ENCODE results near the gene EPB41L1. TPM values are rescaled to one million over a fixed set of nuclear protein-coding genes. Genes with fewer than 3 reads are reported as not detected.

EPB41L1 gene
- total RNA-seq, 1 experiment from 2014 or later = 38.7 TPM

- Mint-ChIP-seq H3K27ac (no peak overlapping the region), H3K4me3 (no peak overlapping the region), H3K9me3 (no peaks in the 10 kb centered on the region), H3K27me3 (ENCODE audit: low read depth) (peaks cover 13% of the 10 kb centered on the region), H3K36me3 (no peaks in the 10 kb centered on the region), H3K4me1 (peaks cover 38% of the 10 kb centered on the region)
- no peak for TF ChIP-seq ZNF317 (CRISPR knock-in tag; IDR thresholded peaks at IDR 0.05; ENCODE audit: borderline replicate concordance, low read depth)
- TF ChIP-seq ZNF671 (CRISPR knock-in tag; IDR thresholded peaks at IDR 0.05) = no peak
- TF ChIP-seq HMGA2 (CRISPR knock-in tag; IDR thresholded peaks at IDR 0.05) = no peak
- no peak for TF ChIP-seq JUN (CRISPR knock-in tag; IDR thresholded peaks at IDR 0.05)
- TF ChIP-seq ZNF121 (CRISPR knock-in tag; IDR thresholded peaks at IDR 0.05) = no peak
- no peak for TF ChIP-seq ZNF232 (CRISPR knock-in tag; IDR thresholded peaks at IDR 0.05)
- TF ChIP-seq IRF1 (CRISPR knock-in tag; IDR thresholded peaks at IDR 0.05) = no peak
- TF ChIP-seq NFATC4 (CRISPR knock-in tag; IDR thresholded peaks at IDR 0.05) = no peak
- no peak for TF ChIP-seq CDX4 (CRISPR knock-in tag; IDR thresholded peaks at IDR 0.05; ENCODE audit: borderline replicate concordance)
- no peak for TF ChIP-seq FOXP4 (CRISPR knock-in tag; IDR thresholded peaks at IDR 0.05)
- no peak for TF ChIP-seq USF2 (CRISPR knock-in tag; IDR thresholded peaks at IDR 0.05)
- TF ChIP-seq ZNF263 (CRISPR knock-in tag; IDR thresholded peaks at IDR 0.05; ENCODE audit: low read depth) = no peak
- no peak for TF ChIP-seq CREM (CRISPR knock-in tag; IDR thresholded peaks at IDR 0.05)
- POLR2A ChIA-PET = no interaction called here
- no peak for DNase-seq (ENCODE audit: low spot score)
- no peak for ATAC-seq
- CTCF ChIA-PET = interaction anchor here (1.0 to 1.8 kb wide), 3 partner anchors 23 to 43 kb away, joined by 3 to 4 read pairs (median 4); no protein-coding TSS in a partner anchor
Observed at GRCh38 chr20:36115925-36116324, 38.6 kb upstream of the EPB41L1 start.

- CTCF ChIA-PET = interaction anchor here (1.8 kb wide), 1 partner anchor 22 kb away, joined by 4 read pairs; no protein-coding TSS in a partner anchor
- DNase-seq (ENCODE audit: low spot score) (no peak), ATAC-seq (no peak)
- Mint-ChIP-seq H3K4me3 (no peak overlapping the region), H3K9me3 (no peaks in the 10 kb centered on the region), H3K27me3 (ENCODE audit: low read depth) (peaks cover 13% of the 10 kb centered on the region), H3K27ac (no peak overlapping the region), H3K4me1 (peaks cover 32% of the 10 kb centered on the region), H3K36me3 (no peaks in the 10 kb centered on the region)
- POLR2A ChIA-PET = no interaction called here
- no peak for TF ChIP-seq CREM (CRISPR knock-in tag; IDR thresholded peaks at IDR 0.05)
- TF ChIP-seq ESRRA (CRISPR knock-in tag; IDR thresholded peaks at IDR 0.05; ENCODE audit: borderline replicate concordance) = no peak
- no peak for TF ChIP-seq NFATC4 (CRISPR knock-in tag; IDR thresholded peaks at IDR 0.05)
- TF ChIP-seq ZNF532 (CRISPR knock-in tag; IDR thresholded peaks at IDR 0.05; ENCODE audit: borderline replicate concordance) = no peak
- no peak for TF ChIP-seq NR2C2 (CRISPR knock-in tag; IDR thresholded peaks at IDR 0.05)
- no peak for TF ChIP-seq SMAD4 (CRISPR knock-in tag; IDR thresholded peaks at IDR 0.05)
- no peak for TF ChIP-seq ZNF138 (CRISPR knock-in tag; conservative IDR thresholded peaks at IDR 0.05)
- TF ChIP-seq OVOL2 (CRISPR knock-in tag; IDR thresholded peaks at IDR 0.05; ENCODE audit: borderline replicate concordance) = no peak
- TF ChIP-seq KAT7 (CRISPR knock-in tag; IDR thresholded peaks at IDR 0.05; ENCODE audit: borderline replicate concordance) = no peak
- TF ChIP-seq CBFB (CRISPR knock-in tag; IDR thresholded peaks at IDR 0.05; ENCODE audit: low read depth) = no peak
- TF ChIP-seq ZSCAN18 (CRISPR knock-in tag; IDR thresholded peaks at IDR 0.05) = no peak
- no peak for TF ChIP-seq SOX15 (CRISPR knock-in tag; IDR thresholded peaks at IDR 0.05)
- no peak for TF ChIP-seq GTF2I (CRISPR knock-in tag; conservative IDR thresholded peaks at IDR 0.05)
Observed at GRCh38 chr20:36116807-36117441, 37.6 kb upstream of the EPB41L1 start.
